Breast epithelium (tissue), 3 donors: ENCODE data around the gene IFI44.

ENCODE experiments used
- POLR2A ChIP-seq: fragments of 450-650 bp; IDR thresholded peaks from one replicate; pipeline ENCODE4 v1.6.1; 2016; ENCODE audit warnings: antibody characterized with exemption, mild to moderate bottlenecking, moderate library complexity
- TF ChIP-seq, protein P1 (sequence below), 3 donors: fragments of 450-650 bp; IDR thresholded peaks; one replicate each; pipeline ENCODE4 v1.5.1; 2016 to 2017; ENCODE audit warnings: antibody characterized with exemption in 3 of 3, mild to moderate bottlenecking in 3 of 3, moderate library complexity in 3 of 3

DNA sequence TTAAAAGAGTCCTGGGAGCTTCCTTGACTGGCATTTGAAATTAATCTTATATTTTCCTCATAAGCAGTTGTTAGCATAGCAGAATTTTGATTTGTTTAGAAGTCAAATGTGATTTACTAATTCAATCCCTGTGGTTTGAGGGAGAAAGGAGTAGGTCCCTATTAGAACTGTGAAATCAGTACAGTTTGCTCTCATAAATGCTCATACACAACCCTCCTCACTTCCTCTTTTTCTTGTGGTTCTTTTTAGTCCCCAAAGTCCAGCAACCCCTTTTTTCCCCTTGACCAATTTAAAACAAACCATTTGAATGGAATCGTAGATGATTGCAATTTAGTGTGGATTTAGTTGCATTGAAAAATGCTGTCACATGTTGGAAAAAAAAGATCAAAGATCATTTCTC is 9.2 kb upstream of the IFI44 start:
- TF ChIP-seq, protein P1, sequence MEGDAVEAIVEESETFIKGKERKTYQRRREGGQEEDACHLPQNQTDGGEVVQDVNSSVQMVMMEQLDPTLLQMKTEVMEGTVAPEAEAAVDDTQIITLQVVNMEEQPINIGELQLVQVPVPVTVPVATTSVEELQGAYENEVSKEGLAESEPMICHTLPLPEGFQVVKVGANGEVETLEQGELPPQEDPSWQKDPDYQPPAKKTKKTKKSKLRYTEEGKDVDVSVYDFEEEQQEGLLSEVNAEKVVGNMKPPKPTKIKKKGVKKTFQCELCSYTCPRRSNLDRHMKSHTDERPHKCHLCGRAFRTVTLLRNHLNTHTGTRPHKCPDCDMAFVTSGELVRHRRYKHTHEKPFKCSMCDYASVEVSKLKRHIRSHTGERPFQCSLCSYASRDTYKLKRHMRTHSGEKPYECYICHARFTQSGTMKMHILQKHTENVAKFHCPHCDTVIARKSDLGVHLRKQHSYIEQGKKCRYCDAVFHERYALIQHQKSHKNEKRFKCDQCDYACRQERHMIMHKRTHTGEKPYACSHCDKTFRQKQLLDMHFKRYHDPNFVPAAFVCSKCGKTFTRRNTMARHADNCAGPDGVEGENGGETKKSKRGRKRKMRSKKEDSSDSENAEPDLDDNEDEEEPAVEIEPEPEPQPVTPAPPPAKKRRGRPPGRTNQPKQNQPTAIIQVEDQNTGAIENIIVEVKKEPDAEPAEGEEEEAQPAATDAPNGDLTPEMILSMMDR (IDR thresholded peaks at IDR 0.05) = no peak
- no peak for TF ChIP-seq POLR2A
